SK-N-SH (cell line): ENCODE data around the gene COX4I2. TPM values are rescaled to one million over a fixed set of nuclear protein-coding genes. Genes with fewer than 3 reads are reported as not detected.
A peak's percentile ranks its signal among the peaks of the same experiment; 100 is the strongest.

Experiments used
- CTCF ChIA-PET: fragments of 300-600, 350-600 bp; formaldehyde crosslinking; extraction: SDS; loops from one replicate; lab custom pipeline; 2021; lab: Yijun Ruan, JAX
- POLR2A ChIA-PET: fragments of 350-600 bp; sonication (Branson Sonifier 250); formaldehyde crosslinking; extraction: SDS; loops from one replicate; lab custom pipeline; 2020; ENCODE audit warnings: antibody characterized with exemption, inconsistent platforms; lab: Yijun Ruan, JAX
- DNase-seq: peaks from one replicate; pipeline ENCODE4 v3.0.0; 2012
- H2AFZ ChIP-seq: fragments of 200-600 bp; sonication (generic); 2 replicates; pipeline ENCODE4 v1.8.1; 2016; ENCODE audit warnings: antibody characterized with exemption, mild to moderate bottlenecking, low read depth
- H3F3A ChIP-seq: fragments of 200-600 bp; sonication (generic); replicated peaks from 2 replicates; pipeline ENCODE3; 2016; ENCODE audit warnings: antibody characterized with exemption, mild to moderate bottlenecking; ENCODE audit not compliant: insufficient read depth
- H3K27ac ChIP-seq, 2 experiments: fragments of 200-500 bp in 1 of 2; fragments of 200-600 bp in 1 of 2; sonication (Bioruptor generic) in 1 of 2; sonication (generic), shearing (Covaris generic) in 1 of 2; 2 replicates each; pipeline versions ENCODE4 v1.5.1 to v1.6.1; 2014 to 2016; ENCODE audit warnings: low read depth in 2 of 2, inconsistent platforms in 1 of 2, low read length in 1 of 2, mild to moderate bottlenecking in 1 of 2, mixed read lengths in 1 of 2
- H3K27me3 ChIP-seq: fragments of 200-600 bp; sonication (generic), shearing (Covaris generic); 2 replicates; pipeline ENCODE4 v1.6.1; 2016; ENCODE audit warnings: mixed run types; ENCODE audit not compliant: insufficient read depth
- H3K36me3 ChIP-seq, 2 experiments: fragments of 200-500 bp in 1 of 2; fragments of 200-600 bp in 1 of 2; sonication (Bioruptor generic) in 1 of 2; sonication (generic) in 1 of 2; replicated peaks in 1 of 2; 2 replicates each; pipeline versions ENCODE3 to v1.5.1; 2014 to 2016; ENCODE audit warnings: low read length in 1 of 2, mild to moderate bottlenecking in 1 of 2; ENCODE audit not compliant: insufficient read depth in 2 of 2, control insufficient read depth in 1 of 2
- H3K4me1 ChIP-seq, 2 experiments: fragments of 200-500 bp in 1 of 2; fragments of 200-600 bp in 1 of 2; sonication (Bioruptor generic) in 1 of 2; sonication (generic), shearing (Covaris generic) in 1 of 2; 2 replicates each; pipeline versions ENCODE4 v1.5.1 to v1.6.1; 2014 to 2016; ENCODE audit warnings: low read depth in 1 of 2, low read length in 1 of 2, mixed run types in 1 of 2; ENCODE audit not compliant: insufficient read depth in 2 of 2, control insufficient read depth in 1 of 2
- H3K4me2 ChIP-seq: fragments of 200-600 bp; sonication (generic), shearing (Covaris generic); 2 replicates; pipeline ENCODE4 v1.6.1; 2017; ENCODE audit warnings: mixed run types
- H3K4me3 ChIP-seq, 2 experiments: fragments of 200-500 bp in 1 of 2; fragments of 200-600 bp in 1 of 2; sonication (Bioruptor generic) in 1 of 2; sonication (generic), shearing (Covaris generic) in 1 of 2; 2 replicates each; pipeline versions ENCODE4 v1.5.1 to v1.8.1; 2014 to 2016; ENCODE audit warnings: low read depth in 2 of 2, inconsistent platforms in 1 of 2, low read length in 1 of 2, mild to moderate bottlenecking in 1 of 2, mixed read lengths in 1 of 2, moderate library complexity in 1 of 2
- H3K79me2 ChIP-seq: fragments of 200-600 bp; sonication (generic); 2 replicates; pipeline ENCODE4 v1.8.1; 2017; ENCODE audit warnings: mild to moderate bottlenecking; ENCODE audit not compliant: insufficient read depth
- H3K9ac ChIP-seq: fragments of 200-600 bp; sonication (generic); 2 replicates; pipeline ENCODE4 v1.6.1; 2017; ENCODE audit warnings: mixed run types
- H3K9me2 ChIP-seq: fragments of 200-600 bp; sonication (generic); 2 replicates; pipeline ENCODE4 v1.6.1; 2017; ENCODE audit warnings: mixed run types
- H3K9me3 ChIP-seq: fragments of 200-600 bp; sonication (generic); 2 replicates; pipeline ENCODE4 v1.6.1; 2017; ENCODE audit warnings: mixed run types, mild to moderate bottlenecking, moderate library complexity
- H4K20me1 ChIP-seq: fragments of 200-600 bp; sonication (generic); 2 replicates; pipeline ENCODE4 v1.6.1; 2017; ENCODE audit warnings: mild to moderate bottlenecking, mixed run types; ENCODE audit not compliant: insufficient read depth
- CHD2 ChIP-seq: fragments of 150-350 bp; IDR thresholded peaks from 2 replicates; pipeline ENCODE4 v1.6.1; 2018; ENCODE audit warnings: low read length; ENCODE audit not compliant: partially characterized antibody
- EP300 ChIP-seq, 2 experiments: IDR thresholded peaks; 2 replicates each; pipeline versions ENCODE4 v1.4.0 to v1.6.1; 2012; ENCODE audit warnings: borderline replicate concordance in 1 of 2, low read depth in 1 of 2, low read length in 1 of 2
- FOXJ3 ChIP-seq: sonication (generic); formaldehyde crosslinking; IDR thresholded peaks from 2 replicates; pipeline ENCODE4 v1.5.1; 2020; ENCODE audit warnings: mild to moderate bottlenecking, missing genetic modification reagents
- RAD21 ChIP-seq: IDR thresholded peaks from 2 replicates; pipeline ENCODE4 v1.6.1; 2012; ENCODE audit warnings: mild to moderate bottlenecking, low read length
- RXRA ChIP-seq: IDR thresholded peaks from 2 replicates; pipeline ENCODE4 v1.4.0; 2012; ENCODE audit warnings: low read depth, mild to moderate bottlenecking, borderline replicate concordance
- SIN3A ChIP-seq: IDR thresholded peaks from 2 replicates; pipeline ENCODE4 v1.6.1; 2012; ENCODE audit warnings: low read depth, mild to moderate bottlenecking, low read length, moderate library complexity, borderline replicate concordance
- SMC3 ChIP-seq: IDR thresholded peaks from 2 replicates; pipeline ENCODE4 v1.6.1; 2012; ENCODE audit warnings: low read depth, low read length, improper control_type of control experiment
- TCF12 ChIP-seq: IDR thresholded peaks from 2 replicates; pipeline ENCODE4 v1.4.0; 2012
- TEAD4 ChIP-seq: IDR thresholded peaks from 2 replicates; pipeline ENCODE4 v1.4.0; 2012; ENCODE audit warnings: mild to moderate bottlenecking, borderline replicate concordance; ENCODE audit not compliant: insufficient read depth
- WGBS: methylation state at CpG from one replicate; pipeline ENCODE4 v1.1.6; 2017; ENCODE audit warnings: low lambda C conversion rate; 5-methylcytosine and 5-hydroxymethylcytosine counted together
- polyA plus RNA-seq, 3 experiments: library from polyadenylated mRNA; depleted of rRNA; stranded (reverse); fragments of >200 nt; gene quantifications; 2 replicates each; pipeline ENCODE4 v1.2.3, GENCODE V29; 2012
- TF ChIP-seq, protein P1 (sequence below): IDR thresholded peaks from 2 replicates; pipeline ENCODE4 v1.4.0; 2012; ENCODE audit warnings: low read depth, borderline replicate concordance

Gene COX4I2
- polyA plus RNA-seq, 1 of the 3 experiments (the other 2 are of a cell fraction): 0.21 TPM

GRCh38 chr20:31673435-31673834, 35.7 kb downstream of the COX4I2 start:
- H3K79me2 ChIP-seq: peaks cover 98% of the 10 kb centered on the region
- CTCF ChIA-PET: interaction anchor here (0.8 to 4.5 kb wide), 3 partner anchors 11 to 143 kb away, joined by 3 to 19 read pairs (median 7); no protein-coding TSS in a partner anchor
- POLR2A ChIA-PET: interaction anchor here (1.2 kb wide), 1 partner anchor 15 kb away, joined by 7 read pairs; no protein-coding TSS in a partner anchor
- TF ChIP-seq TEAD4: no peak
- no peak for TF ChIP-seq CHD2
- no peak for TF ChIP-seq RXRA
- no peak for TF ChIP-seq EP300 (IDR thresholded peaks at IDR 0.05; ENCODE audit: borderline replicate concordance in 1 of 2, low read depth in 1 of 2, low read length in 1 of 2)
- TF ChIP-seq SMC3: no peak
- TF ChIP-seq SIN3A: no peak
- no peak for TF ChIP-seq TCF12
- no peak for TF ChIP-seq RAD21
- TF ChIP-seq, protein P1, sequence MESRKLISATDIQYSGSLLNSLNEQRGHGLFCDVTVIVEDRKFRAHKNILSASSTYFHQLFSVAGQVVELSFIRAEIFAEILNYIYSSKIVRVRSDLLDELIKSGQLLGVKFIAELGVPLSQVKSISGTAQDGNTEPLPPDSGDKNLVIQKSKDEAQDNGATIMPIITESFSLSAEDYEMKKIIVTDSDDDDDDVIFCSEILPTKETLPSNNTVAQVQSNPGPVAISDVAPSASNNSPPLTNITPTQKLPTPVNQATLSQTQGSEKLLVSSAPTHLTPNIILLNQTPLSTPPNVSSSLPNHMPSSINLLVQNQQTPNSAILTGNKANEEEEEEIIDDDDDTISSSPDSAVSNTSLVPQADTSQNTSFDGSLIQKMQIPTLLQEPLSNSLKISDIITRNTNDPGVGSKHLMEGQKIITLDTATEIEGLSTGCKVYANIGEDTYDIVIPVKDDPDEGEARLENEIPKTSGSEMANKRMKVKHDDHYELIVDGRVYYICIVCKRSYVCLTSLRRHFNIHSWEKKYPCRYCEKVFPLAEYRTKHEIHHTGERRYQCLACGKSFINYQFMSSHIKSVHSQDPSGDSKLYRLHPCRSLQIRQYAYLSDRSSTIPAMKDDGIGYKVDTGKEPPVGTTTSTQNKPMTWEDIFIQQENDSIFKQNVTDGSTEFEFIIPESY: no peak
- TF ChIP-seq, all 33 proteins: peak for 0
- Histone ChIP-seq H3K4me2 (no peak overlapping the region), H3K27ac (no peak overlapping the region), H3K9me2 (no peaks in the 10 kb centered on the region), H3F3A (peaks cover 7% of the 10 kb centered on the region), H3K9me3 (no peaks in the 10 kb centered on the region), H3K36me3 (peaks cover 7 to 49% of the 10 kb centered on the region in 2 experiments), H2AFZ (no peak overlapping the region), H3K9ac (no peak overlapping the region), H3K4me1 (peaks cover 40 to 46% of the 10 kb centered on the region in 2 experiments; a peak in 3 of 4 replicates), H3K4me3 (no peak overlapping the region), H3K27me3 (no peaks in the 10 kb centered on the region), H4K20me1 (no peaks in the 10 kb centered on the region; the same call in 1 of the 2 replicates)
- no peak for DNase-seq

- Histone ChIP-seq H2AFZ (no peak overlapping the region), H3K27ac (peak overlapping the region in 1 of 2 experiments; percentile 25; a peak in 1 of 4 replicates), H3F3A (peaks cover 7% of the 10 kb centered on the region), H4K20me1 (no peaks in the 10 kb centered on the region; the same call in 1 of the 2 replicates), H3K27me3 (no peaks in the 10 kb centered on the region), H3K9me3 (no peaks in the 10 kb centered on the region), H3K9ac (no peak overlapping the region), H3K36me3 (peaks cover 7 to 47% of the 10 kb centered on the region in 2 experiments), H3K79me2 (peaks cover 98% of the 10 kb centered on the region), H3K4me1 (peaks cover 46 to 52% of the 10 kb centered on the region in 2 experiments; a peak in 3 of 4 replicates), H3K4me3 (no peak overlapping the region), H3K9me2 (no peaks in the 10 kb centered on the region)
- ChIA-PET POLR2A (interaction anchor here (1.2 kb wide), 1 partner anchor 15 kb away, joined by 7 read pairs; no protein-coding TSS in a partner anchor), CTCF (interaction anchor here (0.8 to 4.5 kb wide), 6 partner anchors 9 to 142 kb away, joined by 3 to 19 read pairs (median 8); no protein-coding TSS in a partner anchor)
- TF ChIP-seq FOXJ3 (CRISPR knock-in tag): no peak
- TF ChIP-seq, all 33 proteins: peak for 0
- WGBS: 100% methylated on average over 1 of the region's 2 CpGs
- no peak overlapping the region for H3K4me2 ChIP-seq
- DNase-seq: no peak
These were observed 36.3 kb downstream of the COX4I2 start for GRCh38 chr20:31673943-31674463.
